ENCODE results near the gene HSPE1.
"Not testable (repeated sequence)": the region's sequence is repeated elsewhere in the genome, so short reads cannot be mapped to it uniquely, and the experiment has no call there.

Gene HSPE1

DNA sequence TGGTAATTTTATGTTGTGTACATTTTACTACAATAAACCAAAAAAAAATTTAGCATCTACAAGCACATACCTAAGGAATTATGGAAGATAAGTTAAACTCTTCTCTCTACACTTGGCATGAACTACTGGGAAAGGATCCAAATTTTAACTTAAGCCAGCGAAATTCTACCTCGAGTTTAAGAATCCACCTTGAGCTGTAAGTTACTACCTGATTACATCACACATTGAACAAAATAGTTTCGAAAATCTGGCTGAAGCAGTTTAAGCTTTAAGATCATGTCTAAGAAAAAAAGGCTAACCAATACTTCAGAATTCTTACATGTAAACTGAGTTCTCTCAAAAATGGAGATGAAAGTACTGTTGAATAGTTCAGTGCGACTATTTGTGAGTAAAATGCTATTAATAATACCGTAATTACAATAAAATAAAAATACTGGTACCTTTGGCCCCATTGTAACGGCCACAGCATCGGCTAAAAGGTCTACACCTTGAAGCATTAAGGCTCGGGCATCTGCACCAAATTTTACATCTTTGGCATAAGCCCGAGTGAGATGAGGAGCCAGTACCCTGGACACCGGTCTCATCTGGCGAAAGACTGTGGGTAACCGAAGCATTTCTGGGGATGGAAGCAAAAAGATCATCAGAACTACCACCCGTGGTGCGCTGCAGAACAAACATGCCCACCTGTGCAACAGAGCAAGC, 1.8 kb upstream of the HSPE1 start:
- no peak for DNase-seq (ENCODE audit: low read depth)

DNA sequence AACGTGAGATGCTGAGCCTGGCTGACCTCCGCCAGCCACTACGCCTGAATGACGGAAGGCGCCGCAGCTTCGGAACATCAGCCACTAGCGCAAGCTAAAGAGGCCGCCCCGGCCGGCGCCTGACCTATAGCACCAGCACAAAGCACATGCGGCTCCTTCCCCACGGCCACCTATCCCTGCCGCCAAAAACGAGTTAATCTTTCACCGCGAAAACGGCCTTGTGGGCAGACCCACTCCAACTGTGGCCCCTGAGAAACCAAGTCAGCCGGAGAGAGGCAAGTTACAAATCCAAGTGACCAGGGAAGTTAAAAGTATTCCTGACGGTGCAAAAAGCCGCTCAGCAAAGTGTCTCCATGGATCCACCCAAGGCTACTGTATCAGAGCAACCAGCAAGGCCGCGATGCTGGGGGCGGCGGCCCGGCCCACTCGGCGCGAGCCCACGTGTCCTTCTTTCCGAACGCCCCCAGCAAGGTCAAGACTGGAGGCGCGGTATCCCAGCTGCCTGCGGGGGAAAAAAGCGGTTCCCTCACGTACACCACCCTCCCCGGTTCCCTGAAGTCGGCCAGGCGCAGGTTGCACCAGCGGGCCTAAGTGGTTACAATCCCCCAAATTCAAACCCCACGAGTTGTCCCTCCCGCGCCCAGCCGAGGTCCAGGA, 1.1 kb upstream of the HSPE1 start:
- DNase-seq (ENCODE audit: low read depth) = no peak

DNA sequence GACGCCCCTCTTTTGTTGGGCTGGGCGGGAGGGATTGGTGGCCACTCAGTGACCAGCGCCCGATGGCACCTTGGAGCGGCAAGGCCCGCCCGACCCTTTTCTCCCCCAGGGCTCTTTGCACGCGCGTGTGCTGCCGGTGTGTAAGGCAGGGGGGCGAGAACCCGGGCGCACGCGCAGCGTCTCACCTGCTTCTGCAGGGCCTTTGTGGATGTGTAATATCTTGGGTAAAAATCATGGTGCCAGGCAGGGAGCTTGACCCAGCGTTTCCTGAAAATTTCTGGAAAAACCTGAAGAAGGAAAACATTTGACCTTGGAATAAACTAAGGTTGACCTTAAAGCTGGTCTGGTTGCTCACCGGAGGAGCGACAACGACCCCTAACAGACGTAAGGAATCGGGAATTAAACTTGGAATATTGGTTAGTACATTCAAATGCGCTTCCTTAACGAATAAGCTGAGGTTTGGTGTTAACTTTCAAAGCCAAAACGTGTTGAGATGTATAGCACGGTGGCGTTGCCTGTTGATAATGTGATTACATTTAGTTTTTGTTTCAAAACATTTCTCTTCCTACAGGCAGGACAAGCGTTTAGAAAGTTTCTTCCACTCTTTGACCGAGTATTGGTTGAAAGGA, 438 bp downstream of the HSPE1 start:
- DNase-seq (ENCODE audit: low read depth) = no peak

DNA sequence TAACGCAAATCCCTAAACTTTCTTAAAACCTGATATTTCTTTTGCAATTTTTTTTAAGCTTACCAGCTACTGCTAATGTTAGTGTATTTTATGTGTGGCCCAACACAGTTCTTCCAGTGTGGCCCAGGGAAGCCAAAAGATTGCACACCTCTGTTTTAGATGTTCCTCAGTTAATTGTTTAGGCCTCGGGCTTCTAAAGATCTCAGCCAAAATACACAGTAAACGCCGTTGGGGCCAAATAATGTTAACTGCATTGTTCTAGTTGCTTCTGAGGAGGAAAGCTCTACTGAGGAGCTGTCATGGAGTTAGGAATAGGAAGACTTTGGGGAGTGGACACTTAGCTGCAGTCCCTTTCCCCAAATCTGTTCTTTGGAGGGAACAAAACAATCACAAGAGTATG, 2.0 kb downstream of the HSPE1 start:
- no peak for DNase-seq (ENCODE audit: low read depth)

DNA sequence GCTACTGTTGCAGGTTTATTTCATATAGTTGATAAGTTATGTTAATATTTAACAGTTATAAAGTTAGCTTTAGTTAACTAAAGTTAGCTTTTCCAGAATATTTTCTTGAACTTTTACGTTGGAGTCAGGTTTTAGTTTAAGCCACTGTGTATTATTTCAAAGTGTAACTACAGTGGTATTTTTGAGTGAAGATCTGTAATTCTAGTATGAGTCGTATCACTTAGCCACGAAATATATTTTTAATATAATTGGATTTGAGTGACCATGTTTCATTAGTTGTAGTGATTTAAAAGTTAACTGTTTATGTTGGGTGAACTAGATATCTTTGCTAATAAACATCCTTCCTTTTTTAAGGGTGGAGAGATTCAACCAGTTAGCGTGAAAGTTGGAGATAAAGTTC, 2.5 kb downstream of the HSPE1 start:
- no peak for DNase-seq (ENCODE audit: low read depth)

DNA sequence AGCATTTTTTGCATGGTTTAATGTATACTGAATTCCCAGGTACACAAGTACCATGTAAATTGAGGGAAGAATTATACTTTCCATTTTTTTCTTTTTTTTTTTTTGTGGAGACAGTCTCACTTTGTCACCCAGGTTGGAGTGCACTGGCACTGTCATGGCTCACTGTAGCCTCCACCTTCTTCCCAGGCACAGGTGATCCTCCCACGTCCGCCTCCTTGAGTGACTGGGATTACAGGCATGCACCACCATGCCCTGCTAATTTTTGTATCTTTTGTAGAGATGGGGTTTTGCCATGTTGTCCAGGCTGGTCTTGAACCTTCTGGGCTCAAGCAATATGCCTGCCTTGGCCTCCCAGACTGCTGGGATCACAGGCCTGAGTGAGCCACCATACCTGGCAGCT, 3.8 kb downstream of the HSPE1 start:
- no peak for DNase-seq (ENCODE audit: low read depth)

DNA sequence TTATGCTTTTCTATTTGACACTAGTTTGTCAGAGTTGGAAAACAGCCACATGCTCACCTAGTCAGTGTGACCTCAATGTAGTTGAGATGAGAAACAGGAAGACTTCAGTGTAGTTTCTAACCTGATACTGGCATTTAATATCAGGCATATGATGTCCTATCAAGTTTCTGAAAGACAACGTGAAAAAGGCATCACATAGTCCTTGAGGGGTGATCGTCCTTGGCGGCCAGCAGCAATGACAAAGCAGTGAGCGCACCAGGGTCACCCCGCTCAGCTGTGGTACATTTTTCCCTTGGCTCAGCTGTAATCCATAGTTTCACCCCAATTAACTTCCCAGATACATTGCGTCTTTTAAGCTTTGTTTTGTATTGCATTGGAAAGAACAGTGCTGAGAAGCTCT, 4.3 kb downstream of the HSPE1 start:
- no peak for DNase-seq (ENCODE audit: low read depth)

DNA sequence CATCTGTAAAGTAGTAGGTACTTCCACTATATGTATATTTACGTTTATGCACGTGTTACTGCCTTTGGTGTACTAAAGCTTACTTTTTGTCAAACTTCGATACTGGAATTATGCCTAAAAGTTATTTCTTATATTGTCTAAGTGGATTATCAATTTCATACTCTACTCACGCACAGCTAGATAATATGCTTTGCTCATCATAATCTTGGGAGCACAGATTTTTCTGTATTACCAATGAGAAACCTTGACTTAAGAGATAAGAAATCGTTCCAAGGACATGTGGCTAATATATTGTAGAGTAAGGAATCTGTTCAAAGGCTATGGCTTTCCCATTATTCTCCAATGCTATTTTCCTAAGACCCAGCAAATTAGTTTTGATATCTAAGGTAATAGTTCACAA, 6.5 kb downstream of the HSPE1 start:
- no peak for DNase-seq (ENCODE audit: low read depth)

DNA sequence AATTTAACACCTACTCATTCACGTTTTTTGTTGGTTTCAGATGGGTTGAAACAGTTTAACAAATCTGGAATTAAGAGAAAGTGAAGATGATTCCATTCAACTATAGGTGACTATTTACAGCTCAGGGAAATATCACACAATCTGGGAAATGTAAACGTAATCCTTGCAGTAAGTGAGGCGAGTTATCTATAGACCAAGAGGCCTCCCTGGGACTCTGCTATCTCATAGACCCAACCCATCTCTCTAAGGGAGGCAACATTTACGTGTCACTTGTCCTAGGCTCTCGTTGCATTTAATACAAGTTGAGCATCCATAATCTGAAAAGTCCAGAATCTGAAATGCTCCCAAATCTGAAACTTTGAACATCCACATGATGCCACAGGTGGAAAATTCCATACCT, 13.7 kb downstream of the HSPE1 start:
- DNase-seq (ENCODE audit: low read depth) = no peak

DNA sequence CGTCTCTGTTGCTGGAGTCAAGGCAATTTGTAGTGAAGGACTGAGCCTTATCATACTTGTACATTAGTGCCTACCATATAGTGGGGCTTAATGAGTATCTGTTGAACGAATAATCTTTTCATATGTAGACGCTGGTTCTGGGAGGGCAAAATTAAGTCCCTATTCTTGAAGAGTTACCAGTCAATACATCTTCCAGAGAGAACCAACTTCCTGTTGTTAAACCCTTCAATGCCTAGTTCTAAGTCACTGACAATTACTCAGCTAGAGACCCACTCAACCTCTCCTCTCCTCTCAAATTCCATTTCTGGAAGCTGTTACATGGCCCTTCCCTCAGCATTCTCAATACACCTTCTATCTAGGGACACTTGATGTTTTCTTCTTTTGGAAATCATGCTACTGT, 14.6 kb downstream of the HSPE1 start:
- DNase-seq (ENCODE audit: low read depth) = no peak

DNA sequence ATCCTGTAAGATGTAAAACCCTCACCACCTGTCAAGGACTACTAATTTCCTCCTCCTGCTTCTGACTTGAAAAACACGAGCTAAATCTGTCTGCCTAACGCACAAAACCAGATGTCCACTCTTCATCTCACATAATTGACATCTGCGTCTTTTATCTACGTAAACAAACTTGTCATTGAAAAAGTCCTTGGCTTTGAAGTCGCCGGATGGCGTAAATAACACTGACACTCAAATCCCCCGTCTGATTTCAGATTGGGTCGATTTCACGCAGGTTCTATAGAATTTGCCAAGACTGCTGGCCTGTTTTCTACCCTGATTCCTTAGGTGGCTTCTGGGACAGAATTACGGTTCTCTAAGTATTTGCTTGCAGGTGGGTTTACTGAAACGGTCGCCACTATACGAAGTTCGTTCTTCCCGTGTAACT, 15.1 kb downstream of the HSPE1 start:
- no peak for DNase-seq (ENCODE audit: low read depth)

DNA sequence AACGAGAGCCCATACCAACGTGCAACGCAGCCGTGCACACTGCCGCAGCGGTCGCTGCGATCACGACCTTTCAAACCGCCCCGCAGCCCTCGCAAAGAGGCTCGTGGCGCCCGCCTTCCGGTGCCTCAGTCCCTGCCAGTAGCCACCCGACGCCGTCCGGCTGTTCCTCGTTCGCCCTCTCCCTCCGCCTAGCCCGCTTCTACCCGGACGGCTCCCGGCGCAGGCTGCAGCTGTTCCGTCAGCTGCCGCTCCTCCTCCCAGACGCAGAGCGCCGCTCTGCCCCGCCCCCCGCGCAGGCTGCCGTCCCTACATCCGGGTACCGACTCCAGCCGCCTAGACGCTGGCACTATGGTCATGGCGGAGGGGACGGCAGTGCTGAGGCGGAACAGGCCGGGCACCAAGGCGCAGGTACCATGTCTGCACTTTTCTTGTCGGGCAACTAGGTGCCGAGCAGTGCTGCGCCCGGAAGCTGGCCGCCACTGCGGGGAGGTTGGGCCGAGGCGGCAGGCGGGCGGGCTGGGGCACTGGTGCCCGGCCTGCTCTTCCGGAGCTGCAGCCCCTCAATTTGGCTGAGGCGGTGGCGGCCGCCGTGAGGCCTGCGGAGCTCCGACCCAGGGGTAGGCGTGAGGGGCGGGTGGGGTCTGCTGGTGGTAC, 15.7 kb downstream of the HSPE1 start, which contains the start of gene MOB4:
Gene MOB4 (plus strand): TSS at position 328 of the 654 bp plus-strand sequence. CDS start 21 bp downstream, at position 349.
- peak; percentile 81 for DNase-seq (ENCODE audit: low read depth)

DNA sequence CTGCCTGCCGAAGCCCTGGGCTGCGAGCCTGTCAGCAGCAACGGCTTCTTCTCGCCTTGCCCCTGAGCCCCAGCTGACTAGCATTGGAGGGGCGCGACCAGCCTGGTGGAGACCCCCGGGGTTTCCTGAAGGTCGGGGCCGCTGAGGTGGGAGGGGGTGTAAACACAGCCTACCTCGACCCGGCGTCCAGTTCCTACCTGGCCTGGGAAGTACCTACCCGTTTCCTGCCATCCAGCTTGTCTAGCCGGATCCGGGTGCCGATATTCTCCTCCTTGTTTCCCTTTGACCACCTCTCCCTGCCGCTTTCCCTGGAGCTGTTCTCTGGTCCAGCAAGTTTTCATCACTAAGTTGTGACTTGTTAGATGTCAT, 16.2 kb downstream of the HSPE1 start:
- no peak for DNase-seq (ENCODE audit: low read depth)

DNA sequence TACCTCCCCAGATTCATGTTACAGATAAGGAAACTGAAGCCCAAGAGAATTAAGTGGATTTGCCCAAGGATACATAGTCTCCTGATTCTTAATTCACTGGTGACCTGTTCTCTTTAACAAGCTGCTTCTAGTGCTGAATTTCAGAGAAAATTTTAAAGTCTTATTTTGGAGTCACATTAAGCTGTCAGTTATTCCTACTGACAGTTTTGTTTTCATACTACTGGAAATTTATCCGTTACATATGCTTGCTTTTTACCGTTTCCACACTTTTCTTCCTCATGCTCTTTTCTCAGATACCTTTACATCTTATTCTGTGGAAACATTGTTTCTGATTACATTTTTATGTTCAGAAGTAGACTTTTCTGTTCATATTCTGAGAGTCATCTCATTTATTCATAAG, 17.0 kb downstream of the HSPE1 start:
- no peak for DNase-seq (ENCODE audit: low read depth)

DNA sequence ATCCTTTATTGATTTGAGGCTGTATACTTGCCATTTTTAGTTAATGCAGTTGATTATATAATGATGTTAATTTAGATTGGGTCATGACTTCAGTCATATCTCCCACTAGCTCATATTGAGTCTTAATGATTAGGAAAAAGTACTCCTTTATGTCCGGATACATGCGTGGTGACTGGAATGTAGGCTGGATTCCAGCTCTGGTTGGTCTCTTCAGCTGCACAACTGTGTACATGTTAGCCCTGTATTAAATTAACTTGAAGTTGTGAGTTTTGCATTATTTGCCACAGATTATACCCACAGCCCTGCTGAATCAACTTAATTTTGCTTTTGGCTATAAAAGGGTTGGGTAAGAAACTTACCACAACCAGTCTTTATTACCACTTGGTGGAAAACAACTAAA, 38.2 kb downstream of the HSPE1 start:
- no peak for DNase-seq (ENCODE audit: low read depth)

DNA sequence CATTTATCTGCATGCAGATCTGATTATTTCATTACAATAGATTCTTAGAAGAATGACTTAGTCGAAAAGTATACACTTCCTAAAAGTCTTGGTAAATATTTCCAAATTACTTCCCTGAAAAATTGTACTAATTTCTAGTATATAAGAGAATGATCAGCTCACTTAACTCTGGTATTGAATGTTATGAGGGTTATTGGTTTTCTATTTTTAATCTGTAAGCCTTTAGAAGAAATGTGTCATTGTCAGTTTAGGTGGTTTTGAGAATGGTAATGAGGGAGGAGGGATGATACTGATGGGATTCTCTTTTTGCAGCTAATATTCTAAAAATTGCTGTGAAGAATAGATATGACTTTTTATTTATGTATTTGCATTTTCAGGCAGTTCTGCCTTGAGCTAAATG, 39.6 kb downstream of the HSPE1 start:
- DNase-seq (ENCODE audit: low read depth) = no peak

DNA sequence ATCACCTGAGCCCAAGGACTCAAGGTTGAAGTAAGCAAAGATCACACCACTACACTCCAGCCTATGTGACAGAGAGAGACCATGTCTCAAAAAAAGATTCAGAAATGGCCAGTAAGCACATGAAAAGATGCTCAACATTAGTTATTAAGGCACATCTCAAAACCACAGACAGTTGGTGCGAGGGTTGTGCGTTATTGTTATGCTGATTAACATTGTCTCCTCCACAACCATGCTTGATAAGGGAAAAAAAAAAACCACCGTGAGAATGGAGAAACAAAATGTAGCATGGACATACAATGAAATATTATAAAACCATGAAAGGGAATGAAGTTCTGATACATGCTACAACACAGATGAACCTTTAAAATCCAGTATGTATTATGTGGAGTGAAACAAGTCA, 43.0 kb downstream of the HSPE1 start:
- no peak for DNase-seq (ENCODE audit: low read depth)

DNA sequence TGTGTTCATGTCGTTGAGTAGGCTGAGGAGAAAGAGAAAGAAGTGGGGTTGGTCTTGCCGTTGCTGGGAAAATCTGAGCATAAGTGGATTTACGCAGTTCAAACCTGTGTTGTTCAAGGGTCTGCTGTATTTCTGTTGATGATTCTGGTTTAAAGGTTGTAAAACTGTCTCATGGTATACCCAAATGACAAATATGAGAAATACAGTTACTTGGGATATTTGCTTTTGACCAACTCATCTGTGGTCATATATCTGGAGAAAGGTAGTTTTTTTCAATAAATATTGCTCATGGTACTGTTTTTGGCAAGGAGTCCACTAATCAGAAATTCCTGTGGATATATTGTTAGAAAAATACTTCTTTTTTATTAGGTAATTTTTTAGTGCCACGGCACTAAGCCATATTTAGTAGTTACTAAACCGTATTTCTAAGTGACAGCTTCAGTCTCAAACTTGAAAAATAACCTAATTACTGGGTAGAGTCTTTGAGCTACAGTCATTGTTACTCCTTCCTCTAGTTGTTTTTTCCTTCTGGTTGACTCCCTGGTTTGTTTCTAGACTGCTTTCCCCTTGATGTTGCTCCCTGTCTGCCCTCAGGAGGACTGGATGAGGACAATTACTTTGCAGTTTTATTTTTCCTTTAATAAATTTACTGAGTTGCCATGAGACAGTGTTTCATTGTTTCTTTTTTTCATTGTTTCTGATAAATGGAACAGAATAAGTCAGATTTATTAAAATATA, 47.2 kb downstream of the HSPE1 start:
- DNase-seq (ENCODE audit: low read depth) = no peak

DNA sequence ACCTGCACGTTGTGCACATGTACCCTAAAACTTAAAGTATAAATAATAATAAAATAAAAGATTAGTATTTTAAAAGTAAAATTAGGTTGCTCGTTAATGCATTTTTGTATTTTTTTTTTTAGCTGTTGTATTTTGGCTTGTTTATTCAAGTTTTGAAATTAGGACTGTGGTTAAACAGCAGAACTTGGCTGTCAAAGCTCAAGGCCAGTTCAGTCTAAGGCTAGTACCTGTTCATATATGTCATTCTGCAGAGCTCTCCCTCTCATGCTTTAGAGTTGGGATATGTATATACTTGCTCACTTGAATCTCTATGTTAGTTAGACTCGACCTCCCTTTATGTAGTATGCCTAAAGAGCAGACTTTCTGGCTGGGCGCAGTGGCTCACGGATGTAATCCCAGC, 48.4 kb downstream of the HSPE1 start:
- DNase-seq (ENCODE audit: low read depth) = no peak

DNA sequence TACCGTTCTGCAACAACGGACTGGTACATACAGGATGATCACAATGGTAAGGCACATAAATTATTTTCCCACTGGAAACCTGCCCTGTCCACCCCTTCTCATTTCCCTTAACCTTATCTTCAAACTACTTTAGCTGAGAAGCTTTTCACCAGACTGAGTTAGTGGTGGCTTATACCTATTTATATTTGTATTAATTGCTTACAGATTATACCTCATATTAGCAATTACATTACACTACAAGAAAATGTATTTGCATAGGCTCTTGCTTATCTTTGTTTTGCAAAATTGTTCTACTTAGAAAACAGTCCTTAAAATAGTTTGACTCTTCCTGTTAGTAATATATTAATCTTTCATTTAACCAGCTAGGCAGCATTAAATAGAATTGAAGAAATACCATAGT, 51.1 kb downstream of the HSPE1 start:
- DNase-seq (ENCODE audit: low read depth) = not testable (repeated sequence)

Measured in HS-5 (cell line).